SHP77 treated with DMSO at 0.1 percent for 48 hours (cell line): Measurements from ENCODE around the gene BACH2.
"Not testable (repeated sequence)": the region's sequence is repeated elsewhere in the genome, so short reads cannot be mapped to it uniquely, and the experiment has no call there.

Experiments
- DNase-seq: peaks from one replicate; lab custom pipeline; 2025; lab: John Stamatoyannopoulos, UW

The BACH2 gene

GRCh38 chr6:90124874-90125510, 171.7 kb downstream of the BACH2 start:
- no peak for DNase-seq

DNA sequence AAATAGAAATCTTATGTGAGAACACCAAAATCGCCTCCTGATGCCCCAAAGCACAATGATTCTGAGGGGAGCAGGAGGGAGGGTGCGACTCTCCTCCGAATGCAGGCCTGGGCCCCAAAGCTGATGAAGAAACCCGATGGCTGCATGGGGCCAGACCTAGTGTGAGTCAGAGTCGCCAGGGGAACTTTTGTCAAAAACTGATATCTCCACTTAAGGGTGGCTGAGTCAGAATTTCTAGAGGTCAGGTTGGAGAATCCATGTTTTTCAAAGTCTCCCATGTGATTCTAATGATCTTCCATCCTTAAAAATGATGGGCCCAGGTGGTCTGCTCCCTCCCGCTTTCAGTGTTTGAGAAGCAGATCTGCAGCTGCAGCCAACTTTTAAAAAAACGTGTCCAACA, 172.8 kb downstream of the BACH2 start:
- DNase-seq: no peak

- DNase-seq: no peak
These were observed 174.7 kb downstream of the BACH2 start for GRCh38 chr6:90121982-90122381.

- DNase-seq: no peak
These were observed 176.3 kb downstream of the BACH2 start for GRCh38 chr6:90120327-90120726.

DNA sequence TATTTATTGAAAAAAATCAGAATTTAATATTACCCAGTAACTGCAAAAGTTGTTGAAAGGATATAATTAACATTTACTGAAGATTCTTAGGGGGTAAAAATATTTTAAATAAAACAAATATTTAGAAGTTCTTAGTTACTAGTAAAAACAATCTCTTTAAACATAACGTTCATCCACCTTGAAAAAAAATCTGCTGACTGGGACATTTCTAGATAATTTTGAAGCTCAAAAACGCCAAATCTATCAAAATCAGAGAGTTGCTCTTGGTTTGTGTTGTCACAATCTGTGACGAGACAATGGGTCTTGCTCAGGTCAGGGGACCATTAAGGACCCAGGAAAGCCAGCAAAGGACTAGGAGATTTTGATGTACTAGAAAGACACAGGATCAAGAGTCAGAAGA, 177.0 kb downstream of the BACH2 start:
- no peak for DNase-seq

- no peak for DNase-seq
These were observed 178.1 kb downstream of the BACH2 start for GRCh38 chr6:90118581-90118980.

DNA sequence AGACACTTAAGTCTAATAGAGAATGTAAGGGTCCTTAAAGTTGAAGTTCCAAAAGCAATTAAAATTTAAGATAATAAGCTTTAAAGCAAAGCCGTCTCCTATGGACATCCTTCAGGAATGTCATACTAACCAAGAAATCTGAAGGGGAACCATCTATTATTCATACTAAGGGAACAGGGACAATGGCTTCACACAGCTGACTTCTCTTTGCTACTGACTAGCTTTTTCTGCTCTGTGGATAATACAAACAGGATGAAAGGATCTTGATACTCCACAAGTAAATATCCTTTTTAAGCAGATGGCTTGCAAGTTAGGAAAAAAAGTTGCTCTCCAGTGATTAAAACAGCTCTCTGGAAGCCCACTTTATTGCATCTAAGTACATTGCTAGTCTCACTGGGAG, 178.6 kb downstream of the BACH2 start:
- DNase-seq: no peak

DNA sequence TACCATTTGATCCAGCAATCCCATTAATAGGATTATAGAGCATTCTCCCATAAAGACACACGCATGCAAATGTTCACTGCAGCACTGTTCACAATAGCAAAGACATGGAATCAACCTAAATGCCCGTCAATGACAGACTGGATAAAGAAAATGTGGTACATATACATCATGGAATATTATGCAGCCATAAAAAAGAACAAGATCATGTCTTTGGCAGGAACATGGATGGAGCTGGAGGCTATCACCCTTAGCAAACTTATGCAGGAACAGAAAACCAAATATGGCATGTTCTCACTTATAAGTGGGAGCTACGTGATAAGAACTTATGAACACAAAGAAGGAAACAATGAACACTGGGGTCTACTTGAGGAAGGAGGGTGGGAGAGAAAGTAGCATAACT, 180.5 kb downstream of the BACH2 start:
- DNase-seq: not testable (repeated sequence)

GRCh38 chr6:90113389-90113788, 183.3 kb downstream of the BACH2 start:
- no peak for DNase-seq

DNA sequence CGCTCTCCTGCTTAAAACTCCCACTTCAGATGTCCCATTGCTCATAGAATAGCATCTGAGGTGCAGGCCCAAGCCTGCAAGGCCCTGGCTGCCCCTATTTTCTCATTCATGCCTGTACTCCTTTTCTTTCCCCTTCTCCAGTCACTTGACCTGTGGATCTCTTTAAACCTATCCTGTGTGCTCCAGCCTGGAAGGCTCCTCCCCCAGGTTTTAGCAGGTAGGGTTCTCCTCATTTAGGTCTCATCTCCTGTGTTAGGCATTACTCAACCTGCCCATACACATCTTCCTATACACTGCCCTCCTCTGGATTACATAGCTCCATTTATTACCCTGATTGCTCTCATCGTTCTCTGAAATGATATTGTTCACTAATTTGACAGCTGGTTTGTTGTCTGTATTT, 185.3 kb downstream of the BACH2 start:
- DNase-seq: no peak

GRCh38 chr6:90110971-90111370, 185.7 kb downstream of the BACH2 start:
- no peak for DNase-seq

DNA sequence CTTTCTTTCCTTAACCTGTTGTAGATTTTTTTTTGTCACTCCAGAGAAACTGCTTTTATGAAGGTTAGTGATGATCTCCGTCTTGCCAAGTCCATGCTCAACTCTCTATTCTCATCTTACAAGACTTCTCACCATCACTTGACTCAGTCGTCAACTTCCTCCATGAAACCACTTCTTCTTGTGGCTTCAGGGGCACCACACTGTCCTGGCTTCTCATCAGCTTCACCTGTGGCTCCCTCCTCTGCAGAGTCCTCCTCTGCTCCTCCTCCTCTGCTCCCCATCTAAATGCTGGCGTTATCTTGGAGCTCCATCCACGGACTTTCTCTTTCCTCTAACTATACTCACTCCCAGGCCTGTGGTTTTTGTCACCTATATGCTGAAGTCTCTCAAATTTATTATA, 187.5 kb downstream of the BACH2 start:
- DNase-seq: no peak

DNA sequence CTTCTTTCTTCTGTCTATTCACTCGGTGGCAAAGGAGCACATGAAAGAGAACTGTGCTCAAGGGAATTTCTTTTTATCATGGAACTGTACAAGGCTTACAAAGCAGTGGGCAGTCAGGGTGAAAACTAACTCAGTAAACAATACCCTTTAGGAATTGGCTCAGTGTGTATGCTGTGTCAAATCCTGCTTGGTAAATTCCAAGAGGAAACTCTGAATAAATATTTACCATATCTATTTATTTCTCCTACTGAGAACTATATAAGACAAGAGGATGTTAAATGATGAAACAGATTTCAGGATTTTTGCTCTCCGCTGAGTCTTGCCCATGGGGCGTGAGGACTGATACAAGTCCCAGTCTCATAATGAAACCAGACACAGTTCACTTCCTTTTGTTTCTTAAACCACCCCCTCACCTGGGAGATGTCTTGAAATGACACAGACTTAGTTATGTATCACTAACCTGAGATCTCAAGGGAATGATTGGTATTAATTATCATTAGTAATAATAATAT, 188.8 kb downstream of the BACH2 start:
- no peak for DNase-seq

DNA sequence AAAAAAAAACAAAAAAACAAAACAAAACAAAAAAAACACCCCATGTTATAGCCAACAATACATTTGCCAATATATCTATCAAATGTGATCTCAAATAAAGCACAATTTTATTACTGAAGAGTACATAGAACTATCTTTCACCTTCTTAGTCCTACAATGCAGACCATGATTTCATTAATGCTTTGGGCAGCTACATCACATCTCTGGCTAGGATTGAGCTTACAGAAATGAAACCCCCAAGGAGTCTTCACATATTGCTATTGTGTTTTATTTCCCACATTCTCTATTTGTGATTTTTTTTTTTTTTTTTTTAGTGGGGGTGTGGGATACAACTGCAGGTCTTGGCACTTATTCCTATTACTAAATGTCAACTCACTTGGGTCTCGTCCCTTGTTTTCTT, 189.3 kb downstream of the BACH2 start:
- DNase-seq: no peak

GRCh38 chr6:90106449-90106848, 190.2 kb downstream of the BACH2 start:
- DNase-seq: no peak

GRCh38 chr6:90105506-90106170, 191.0 kb downstream of the BACH2 start:
- DNase-seq: no peak

DNA sequence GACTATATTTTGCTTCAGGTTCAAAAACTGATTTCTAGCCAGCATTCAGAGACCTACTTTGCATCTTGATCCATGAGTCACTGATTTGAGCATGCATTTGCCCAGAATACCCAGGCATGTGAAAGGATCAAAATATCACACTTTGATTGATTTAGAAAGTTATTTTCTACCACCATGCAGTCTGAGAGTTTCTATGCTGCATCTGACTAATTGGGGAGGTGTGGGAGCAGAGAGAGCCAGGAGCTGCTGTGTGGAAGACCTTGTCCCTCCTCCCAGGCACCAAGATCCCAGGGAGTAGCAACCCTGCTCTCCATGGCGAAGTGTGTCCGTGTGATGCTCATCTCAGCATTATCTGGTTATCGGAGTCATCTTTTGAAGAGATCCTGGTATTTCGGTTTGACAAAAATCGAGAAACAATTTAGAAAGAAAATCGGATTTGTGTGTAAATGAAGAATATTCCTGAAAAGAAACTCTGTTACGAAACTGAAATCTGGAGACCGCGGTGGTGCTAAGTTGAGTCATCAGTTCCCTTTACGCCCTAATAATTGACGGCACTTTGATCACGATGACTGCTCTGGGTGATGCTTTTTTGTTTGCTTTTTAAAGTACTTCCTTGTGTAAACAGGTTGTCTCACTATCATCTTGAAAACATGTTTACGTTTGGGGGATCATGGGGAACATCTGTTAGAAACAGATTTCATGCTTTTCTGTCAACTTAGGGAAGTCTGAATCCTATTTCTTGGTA, 193.4 kb downstream of the BACH2 start:
- DNase-seq: no peak

GRCh38 chr6:90101403-90101802, 195.2 kb downstream of the BACH2 start:
- no peak for DNase-seq

DNA sequence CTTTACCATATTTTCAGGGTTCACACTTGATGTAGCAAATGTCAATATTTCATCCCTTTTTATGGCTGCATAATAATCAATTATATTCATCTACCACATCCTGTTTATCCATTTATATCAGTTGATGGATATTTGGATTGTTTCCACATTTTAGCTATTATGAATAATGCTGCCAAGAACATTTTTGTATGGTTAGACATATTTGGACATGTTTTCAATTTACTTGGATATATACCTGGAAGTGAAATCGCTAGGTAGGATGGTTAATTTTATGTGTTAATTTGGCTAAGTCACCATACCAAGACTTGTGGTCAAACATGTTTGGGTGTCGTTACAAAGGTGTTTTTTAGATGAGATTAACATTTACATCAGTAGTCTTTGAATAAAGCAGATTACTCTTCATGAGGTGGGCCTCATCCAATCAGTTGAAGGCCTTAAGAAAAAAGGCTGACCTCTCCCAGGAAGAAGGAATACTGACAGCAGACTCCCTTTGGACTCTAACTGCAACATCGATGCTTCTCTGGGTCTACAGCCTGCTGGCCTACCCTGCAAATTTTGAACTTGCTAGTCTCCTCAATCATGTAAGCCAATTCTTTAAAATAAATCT, 196.5 kb downstream of the BACH2 start:
- no peak for DNase-seq

DNA sequence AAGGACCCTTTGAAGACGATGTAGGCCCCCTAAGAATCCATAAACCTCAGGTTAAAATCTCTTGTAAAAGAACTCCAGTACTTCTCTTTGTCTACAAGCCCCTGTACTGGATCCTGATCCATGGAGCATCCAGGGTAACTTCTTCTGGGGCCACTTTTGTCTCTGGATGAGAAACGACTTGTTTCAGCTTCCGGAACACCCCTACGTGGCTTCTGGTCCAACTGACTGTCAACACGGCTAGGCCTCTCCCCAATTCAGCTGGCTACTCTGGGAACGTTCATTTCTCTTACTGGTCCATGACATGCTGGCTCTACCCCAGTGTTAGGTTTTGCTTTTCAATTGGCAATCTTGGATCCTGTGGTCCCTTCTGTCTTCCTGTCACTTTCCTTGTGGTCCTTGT, 198.0 kb downstream of the BACH2 start:
- no peak for DNase-seq

DNA sequence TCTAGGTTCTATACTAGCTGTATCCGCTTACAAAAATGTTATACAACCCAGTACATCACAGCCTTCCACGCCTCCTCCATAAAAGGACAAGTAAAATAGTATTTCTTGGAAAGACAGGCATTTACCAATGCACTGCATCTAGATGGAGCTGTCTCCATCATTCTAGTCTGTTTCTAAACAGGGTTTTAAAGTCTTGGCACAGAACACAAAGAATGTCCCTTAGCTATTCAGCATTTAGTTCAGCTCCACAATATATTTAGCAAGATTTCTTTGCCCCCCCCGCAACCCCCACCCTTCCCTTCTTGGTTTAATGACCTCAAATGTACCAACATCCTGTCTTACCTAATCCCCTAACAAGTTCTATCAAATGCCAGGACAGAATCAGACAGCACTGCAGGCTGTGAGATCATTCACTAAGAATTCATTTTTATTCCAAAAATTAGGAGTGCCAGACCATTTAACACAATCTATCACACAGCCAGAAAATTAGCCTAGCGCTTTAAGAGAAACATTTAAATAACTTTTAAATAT, 198.6 kb downstream of the BACH2 start:
- DNase-seq: no peak

GRCh38 chr6:90097356-90097755, 199.3 kb downstream of the BACH2 start:
- no peak for DNase-seq
